Measurements from ENCODE around the gene AGXT.

Gene AGXT

DNA sequence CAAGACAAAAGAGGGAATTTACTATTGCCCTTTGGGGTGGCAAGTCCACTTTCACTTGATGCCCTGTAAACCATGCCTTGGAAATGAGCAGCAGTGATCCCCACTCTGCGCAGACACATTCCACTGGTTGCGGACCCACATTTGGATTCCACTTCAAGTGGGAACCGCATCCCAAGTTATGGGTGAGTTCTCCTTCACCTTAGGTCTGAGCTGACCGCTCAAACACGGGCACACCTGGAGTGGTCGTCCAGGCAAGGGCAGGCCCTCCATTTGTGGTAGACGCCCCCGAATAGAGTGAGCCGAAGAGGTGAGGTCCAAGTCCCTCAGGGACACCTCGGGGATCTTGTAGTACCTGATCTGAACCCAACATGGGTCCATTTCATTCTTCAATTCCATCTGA, 9.8 kb upstream of the AGXT start:
- in situ Hi-C loops (cut with HindIII; ENCODE audit: low pct_ligation_motif_present, low sequenced_read_pairs) = no loop called here
- Histone ChIP-seq H3K27me3 (replicated peaks) (no peaks in the 10 kb centered on the region), H3K4me3 (ENCODE audit: low read depth, low read length) (no peak overlapping the region), H3K36me3 (replicated peaks) (no peaks in the 10 kb centered on the region), H3K27ac (no peak overlapping the region)
- TF ChIP-seq, protein P1, sequence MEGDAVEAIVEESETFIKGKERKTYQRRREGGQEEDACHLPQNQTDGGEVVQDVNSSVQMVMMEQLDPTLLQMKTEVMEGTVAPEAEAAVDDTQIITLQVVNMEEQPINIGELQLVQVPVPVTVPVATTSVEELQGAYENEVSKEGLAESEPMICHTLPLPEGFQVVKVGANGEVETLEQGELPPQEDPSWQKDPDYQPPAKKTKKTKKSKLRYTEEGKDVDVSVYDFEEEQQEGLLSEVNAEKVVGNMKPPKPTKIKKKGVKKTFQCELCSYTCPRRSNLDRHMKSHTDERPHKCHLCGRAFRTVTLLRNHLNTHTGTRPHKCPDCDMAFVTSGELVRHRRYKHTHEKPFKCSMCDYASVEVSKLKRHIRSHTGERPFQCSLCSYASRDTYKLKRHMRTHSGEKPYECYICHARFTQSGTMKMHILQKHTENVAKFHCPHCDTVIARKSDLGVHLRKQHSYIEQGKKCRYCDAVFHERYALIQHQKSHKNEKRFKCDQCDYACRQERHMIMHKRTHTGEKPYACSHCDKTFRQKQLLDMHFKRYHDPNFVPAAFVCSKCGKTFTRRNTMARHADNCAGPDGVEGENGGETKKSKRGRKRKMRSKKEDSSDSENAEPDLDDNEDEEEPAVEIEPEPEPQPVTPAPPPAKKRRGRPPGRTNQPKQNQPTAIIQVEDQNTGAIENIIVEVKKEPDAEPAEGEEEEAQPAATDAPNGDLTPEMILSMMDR (IDR thresholded peaks at IDR 0.05; ENCODE audit: low read depth, low read length, missing control alignments) = no peak
- no peak for DNase-seq

DNA sequence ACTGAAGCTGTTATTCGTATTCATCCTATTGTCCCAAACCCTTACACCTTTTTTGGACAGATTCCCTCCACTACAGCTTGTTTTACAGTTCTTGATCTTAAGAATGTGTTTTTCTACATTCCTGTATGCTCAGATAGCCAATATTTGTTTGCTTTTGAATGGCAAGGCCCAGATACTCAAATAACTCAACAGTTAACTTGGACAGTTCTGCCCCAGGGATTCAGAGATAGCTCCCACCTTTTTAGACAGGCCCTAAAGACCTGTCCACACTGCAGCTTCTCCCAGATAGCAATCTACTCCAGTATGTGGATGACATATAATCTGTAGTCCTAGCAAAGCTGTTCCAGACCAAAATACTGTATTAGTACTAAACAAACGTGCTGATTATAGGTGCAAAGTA, 7.1 kb upstream of the AGXT start:
- H3K27me3 ChIP-seq (replicated peaks) = no peaks in the 10 kb centered on the region

DNA sequence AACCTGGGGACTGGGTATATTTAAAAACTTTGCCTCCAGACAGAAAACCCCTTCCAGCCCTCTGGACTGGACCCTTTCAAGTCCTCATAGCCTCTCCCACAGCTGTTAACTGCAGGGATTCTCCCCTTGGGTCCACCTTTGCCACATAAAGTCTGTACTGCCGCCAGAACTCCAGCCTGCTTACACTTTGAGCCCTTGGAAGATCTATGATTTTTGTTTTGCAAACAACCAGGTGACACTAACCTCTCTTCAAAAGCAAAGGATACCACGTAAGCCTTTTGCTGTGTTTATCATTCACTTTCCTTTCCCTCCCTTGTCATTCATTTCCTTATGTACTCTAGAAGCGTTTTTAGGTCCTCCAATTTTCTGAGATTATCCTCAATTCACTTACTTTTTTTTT, 4.1 kb upstream of the AGXT start:
- no peak for DNase-seq
- Histone ChIP-seq H3K27ac (no peak overlapping the region), H3K4me3 (ENCODE audit: low read depth, low read length) (no peak overlapping the region), H3K27me3 (replicated peaks) (no peaks in the 10 kb centered on the region), H3K36me3 (replicated peaks) (no peaks in the 10 kb centered on the region)
- TF ChIP-seq, protein P1 (IDR thresholded peaks at IDR 0.05; ENCODE audit: low read depth, low read length, missing control alignments) = no peak
- in situ Hi-C loops (cut with HindIII; ENCODE audit: low pct_ligation_motif_present, low sequenced_read_pairs) = no loop called here

More for the DNA sequence above, 7.1 kb upstream of the AGXT start:
- TF ChIP-seq, protein P1 (IDR thresholded peaks at IDR 0.05; ENCODE audit: low read depth, low read length, missing control alignments) = no peak
- no peaks in the 10 kb centered on the region for H3K36me3 ChIP-seq (replicated peaks)
- H3K4me3 ChIP-seq (ENCODE audit: low read depth, low read length) = no peak overlapping the region
- no peak overlapping the region for H3K27ac ChIP-seq
- in situ Hi-C loops (cut with HindIII; ENCODE audit: low pct_ligation_motif_present, low sequenced_read_pairs) = no loop called here
- DNase-seq = no peak

DNA sequence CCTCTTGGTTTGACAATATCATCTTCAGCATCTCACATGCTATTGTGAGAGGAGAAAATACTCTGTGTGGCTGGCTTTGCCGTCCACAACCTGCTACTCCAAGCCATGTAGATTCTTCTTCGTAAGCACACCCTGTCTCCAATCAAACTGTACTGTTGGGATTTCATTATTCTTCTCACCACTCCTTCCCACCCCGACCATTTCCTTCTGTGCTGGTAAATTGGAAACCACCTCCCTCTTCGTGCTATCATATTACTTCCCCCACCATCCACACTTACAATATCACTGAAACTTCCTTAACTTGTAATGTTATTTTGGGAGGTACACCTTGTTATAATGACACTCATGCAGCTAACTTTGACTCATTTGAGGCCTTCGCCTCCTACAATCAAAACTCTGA, 3.2 kb upstream of the AGXT start:
- in situ Hi-C loops (cut with HindIII; ENCODE audit: low pct_ligation_motif_present, low sequenced_read_pairs) = no loop called here
- no peak overlapping the region for H3K27ac ChIP-seq
- DNase-seq = no peak
- no peaks in the 10 kb centered on the region for H3K36me3 ChIP-seq (replicated peaks)
- no peak overlapping the region for H3K4me3 ChIP-seq (ENCODE audit: low read depth, low read length)
- TF ChIP-seq, protein P1 (IDR thresholded peaks at IDR 0.05; ENCODE audit: low read depth, low read length, missing control alignments) = no peak
- no peaks in the 10 kb centered on the region for H3K27me3 ChIP-seq (replicated peaks)

DNA sequence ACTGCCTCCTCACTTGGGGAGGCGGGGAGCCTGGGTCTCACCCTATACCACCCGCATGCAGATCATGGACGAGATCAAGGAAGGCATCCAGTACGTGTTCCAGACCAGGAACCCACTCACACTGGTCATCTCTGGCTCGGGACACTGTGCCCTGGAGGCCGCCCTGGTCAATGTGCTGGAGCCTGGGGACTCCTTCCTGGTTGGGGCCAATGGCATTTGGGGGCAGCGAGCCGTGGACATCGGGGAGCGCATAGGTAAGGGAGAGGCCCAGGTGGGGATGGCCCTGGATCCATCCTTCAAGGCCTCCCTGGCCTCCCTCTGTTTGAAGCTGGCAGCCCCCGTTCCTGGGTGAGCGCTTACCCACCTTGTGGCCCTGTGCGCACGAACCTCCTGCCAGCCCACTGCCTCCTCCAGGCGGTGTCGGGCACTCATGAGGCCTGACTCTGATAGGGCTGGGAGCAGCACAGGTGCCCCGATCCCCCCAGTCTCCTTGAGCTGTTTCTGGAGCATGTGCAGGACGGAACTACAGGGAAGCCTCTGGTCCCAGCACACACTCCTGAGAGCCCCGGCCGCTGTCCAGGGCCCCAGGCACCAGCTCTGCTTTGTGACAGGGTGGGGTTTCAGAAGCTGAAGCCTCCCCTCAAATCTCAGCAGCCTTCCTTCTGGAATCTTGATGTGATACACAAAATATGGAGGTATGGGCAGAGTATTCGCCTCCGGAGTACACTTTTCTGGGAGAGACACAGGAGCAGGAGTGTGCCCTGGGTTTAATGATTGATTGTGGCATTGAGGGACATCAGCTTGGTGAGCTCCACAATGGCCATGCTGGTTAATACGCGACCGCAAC, 708 bp downstream of the AGXT start:
- TF ChIP-seq, protein P1 (IDR thresholded peaks at IDR 0.05; ENCODE audit: low read depth, low read length, missing control alignments) = no peak
- Histone ChIP-seq H3K4me3 (ENCODE audit: low read depth, low read length) (no peak overlapping the region), H3K27me3 (replicated peaks) (no peaks in the 10 kb centered on the region), H3K36me3 (replicated peaks) (no peaks in the 10 kb centered on the region), H3K27ac (no peak overlapping the region)
- in situ Hi-C loops (cut with HindIII; ENCODE audit: low pct_ligation_motif_present, low sequenced_read_pairs) = no loop called here
- DNase-seq = no peak
